Vagina (tissue), 2 donors: ENCODE data around the gene GDI1. TPM values are rescaled to one million over a fixed set of nuclear protein-coding genes. Genes with fewer than 3 reads are reported as not detected.

Experiments
- DNase-seq, 2 donors: peaks; one replicate each; pipeline ENCODE4 v3.0.0-alpha.2; 2017; ENCODE audit errors: extremely low spot score in 2 of 2
- H3K27ac ChIP-seq: fragments of 200-600 bp; sonication (generic); one replicate; pipeline ENCODE4 v1.5.1; 2019
- H3K27me3 ChIP-seq: fragments of 200-600 bp; sonication (generic); one replicate; pipeline ENCODE4 v1.5.1; 2019
- H3K36me3 ChIP-seq, 2 donors: fragments of 200-600 bp; sonication (generic); one replicate each; pipeline ENCODE4 v1.5.1; 2017 to 2019
- H3K4me1 ChIP-seq: fragments of 200-600 bp; sonication (generic); one replicate; pipeline ENCODE4 v1.5.1; 2019
- H3K4me3 ChIP-seq, 2 donors: fragments of 200-600 bp; sonication (generic); 1 replicate in 1 of 2; 2 replicates in 1 of 2; pipeline ENCODE4 v1.5.1; 2016 to 2019
- H3K9me3 ChIP-seq: fragments of 200-600 bp; sonication (generic); one replicate; pipeline ENCODE4 v1.5.1; 2019
- CTCF ChIP-seq, 3 experiments: fragments of 450-650 bp in 2 of 3; fragments of 200-600 bp in 1 of 3; sonication (generic) in 1 of 3; IDR thresholded peaks; one replicate each; pipeline ENCODE4 v1.5.1; 2017 to 2019; ENCODE audit warnings: antibody characterized with exemption in 3 of 3, mild to moderate bottlenecking in 2 of 3, moderate library complexity in 2 of 3
- POLR2A ChIP-seq, 2 donors: fragments of 450-650 bp; IDR thresholded peaks; one replicate each; pipeline ENCODE4 v1.6.1; 2017; ENCODE audit warnings: antibody characterized with exemption in 2 of 2, mild to moderate bottlenecking in 2 of 2, moderate library complexity in 2 of 2
- POLR2AphosphoS5 ChIP-seq, 2 donors: sonication (generic); formaldehyde crosslinking; IDR thresholded peaks; one replicate each; pipeline ENCODE4 v1.9.0; 2017; ENCODE audit warnings: antibody characterized with exemption in 2 of 2, mild to moderate bottlenecking in 2 of 2, low read depth in 1 of 2; ENCODE audit not compliant: insufficient read depth in 1 of 2
- intact Hi-C: fragments of 100-400 bp; cut with DNase I; formaldehyde crosslinking; loops from one replicate; pipeline ENCODE4 v1.15.1; 2023
- total RNA-seq: library from RNA; depleted of rRNA; stranded (reverse); fragments of >200 nt; gene quantifications from one replicate; pipeline ENCODE4 v1.2.3, GENCODE V29; 2016

GDI1 gene
- total RNA-seq, 1 donor from 2014 or later, result 116 TPM

GRCh38 chrX:154468217-154468616 is 31.3 kb downstream of the GDI1 start:
- no peaks in the 10 kb centered on the region for H3K27me3 ChIP-seq
- intact Hi-C loops, result no loop called here
- H3K4me1 ChIP-seq, result no peaks in the 10 kb centered on the region
- no peak for DNase-seq
- H3K4me3 ChIP-seq, result no peak overlapping the region
- no peaks in the 10 kb centered on the region for H3K9me3 ChIP-seq
- peaks cover 0 to 56% of the 10 kb centered on the region in 2 donors for H3K36me3 ChIP-seq
- TF ChIP-seq CTCF (IDR thresholded peaks at IDR 0.05) (no peak), POLR2AphosphoS5 (IDR thresholded peaks at IDR 0.05; ENCODE audit: insufficient read depth in 1 of 2, low read depth in 1 of 2) (no peak), POLR2A (IDR thresholded peaks at IDR 0.05) (no peak)
- H3K27ac ChIP-seq, result no peak overlapping the region

- Histone ChIP-seq H3K27me3 (no peaks in the 10 kb centered on the region), H3K4me3 (no peak overlapping the region), H3K27ac (no peak overlapping the region), H3K4me1 (no peaks in the 10 kb centered on the region), H3K36me3 (peaks cover 0 to 56% of the 10 kb centered on the region in 2 donors), H3K9me3 (no peaks in the 10 kb centered on the region)
- TF ChIP-seq CTCF (IDR thresholded peaks at IDR 0.05), result no peak
- TF ChIP-seq POLR2AphosphoS5 (IDR thresholded peaks at IDR 0.05; ENCODE audit: insufficient read depth in 1 of 2, low read depth in 1 of 2), result no peak
- no peak for TF ChIP-seq POLR2A (IDR thresholded peaks at IDR 0.05)
- intact Hi-C loops, result no loop called here
- no peak for DNase-seq
These were observed 32.2 kb downstream of the GDI1 start for GRCh38 chrX:154469114-154469513.

GRCh38 chrX:154469880-154470279 is 32.9 kb downstream of the GDI1 start:
- H3K36me3 ChIP-seq, result peaks cover 0 to 51% of the 10 kb centered on the region in 2 donors
- no peak overlapping the region for H3K4me3 ChIP-seq
- TF ChIP-seq POLR2A (IDR thresholded peaks at IDR 0.05) (no peak), CTCF (IDR thresholded peaks at IDR 0.05) (no peak), POLR2AphosphoS5 (IDR thresholded peaks at IDR 0.05; ENCODE audit: insufficient read depth in 1 of 2, low read depth in 1 of 2) (no peak)
- no peak for DNase-seq
- intact Hi-C loops, result no loop called here
- H3K4me1 ChIP-seq, result no peaks in the 10 kb centered on the region
- no peaks in the 10 kb centered on the region for H3K9me3 ChIP-seq
- H3K27ac ChIP-seq, result no peak overlapping the region
- H3K27me3 ChIP-seq, result no peaks in the 10 kb centered on the region

- intact Hi-C loops, result no loop called here
- Histone ChIP-seq H3K27ac (no peak overlapping the region), H3K36me3 (peaks cover 0 to 51% of the 10 kb centered on the region in 2 donors), H3K4me1 (no peaks in the 10 kb centered on the region), H3K27me3 (no peaks in the 10 kb centered on the region), H3K9me3 (no peaks in the 10 kb centered on the region), H3K4me3 (no peak overlapping the region)
- no peak for TF ChIP-seq POLR2AphosphoS5 (IDR thresholded peaks at IDR 0.05; ENCODE audit: insufficient read depth in 1 of 2, low read depth in 1 of 2)
- no peak for TF ChIP-seq CTCF (IDR thresholded peaks at IDR 0.05)
- no peak for TF ChIP-seq POLR2A (IDR thresholded peaks at IDR 0.05)
- no peak for DNase-seq
These were observed 33.5 kb downstream of the GDI1 start for GRCh38 chrX:154470434-154470833.

- Histone ChIP-seq H3K27ac (no peak overlapping the region), H3K36me3 (peaks cover 0 to 46% of the 10 kb centered on the region in 2 donors), H3K4me1 (no peaks in the 10 kb centered on the region), H3K4me3 (no peak overlapping the region), H3K9me3 (no peaks in the 10 kb centered on the region), H3K27me3 (no peaks in the 10 kb centered on the region)
- DNase-seq, result no peak
- intact Hi-C loops, result no loop called here
- no peak for TF ChIP-seq POLR2AphosphoS5 (IDR thresholded peaks at IDR 0.05; ENCODE audit: insufficient read depth in 1 of 2, low read depth in 1 of 2)
- no peak for TF ChIP-seq POLR2A (IDR thresholded peaks at IDR 0.05)
- no peak for TF ChIP-seq CTCF (IDR thresholded peaks at IDR 0.05)
These were observed 34.1 kb downstream of the GDI1 start for GRCh38 chrX:154470914-154471568.
